OCI-LY1 (cell line): ENCODE results near the gene AKAP9.
"Not testable (repeated sequence)": the region's sequence is repeated elsewhere in the genome, so short reads cannot be mapped to it uniquely, and the experiment has no call there.

Experiments used
- CTCF ChIP-seq: fragments of 200-600 bp; sonication (generic), shearing (Covaris generic); IDR thresholded peaks from 2 replicates; pipeline ENCODE4 v1.5.1; 2017; ENCODE audit warnings: mild to moderate bottlenecking, antibody characterized with exemption, low read length, moderate library complexity, mixed read lengths
- EZH2 ChIP-seq: fragments of 200-600 bp; sonication (generic), shearing (Covaris generic); IDR thresholded peaks from 2 replicates; pipeline ENCODE4 v1.8.0; 2017; ENCODE audit warnings: borderline replicate concordance, mixed run types, mild to moderate bottlenecking, antibody characterized with exemption, low read length, moderate library complexity, mixed read lengths

GRCh38 chr7:91893699-91894098 lies 47.0 kb upstream of the AKAP9 start:
- not testable (repeated sequence) for TF ChIP-seq CTCF, EZH2
